GM21515 (cell line): ENCODE data around the gene TNS1.

Source experiments
- ATAC-seq: cut with Tn5 transposase; IDR thresholded peaks from one replicate; pipeline ENCODE4 v1.9.1; 2021; ENCODE audit not compliant: unreplicated experiment

TNS1 gene

GRCh38 chr2:217999595-217999959 lies 3.2 kb downstream of the TNS1 start:
- ATAC-seq: no peak

DNA sequence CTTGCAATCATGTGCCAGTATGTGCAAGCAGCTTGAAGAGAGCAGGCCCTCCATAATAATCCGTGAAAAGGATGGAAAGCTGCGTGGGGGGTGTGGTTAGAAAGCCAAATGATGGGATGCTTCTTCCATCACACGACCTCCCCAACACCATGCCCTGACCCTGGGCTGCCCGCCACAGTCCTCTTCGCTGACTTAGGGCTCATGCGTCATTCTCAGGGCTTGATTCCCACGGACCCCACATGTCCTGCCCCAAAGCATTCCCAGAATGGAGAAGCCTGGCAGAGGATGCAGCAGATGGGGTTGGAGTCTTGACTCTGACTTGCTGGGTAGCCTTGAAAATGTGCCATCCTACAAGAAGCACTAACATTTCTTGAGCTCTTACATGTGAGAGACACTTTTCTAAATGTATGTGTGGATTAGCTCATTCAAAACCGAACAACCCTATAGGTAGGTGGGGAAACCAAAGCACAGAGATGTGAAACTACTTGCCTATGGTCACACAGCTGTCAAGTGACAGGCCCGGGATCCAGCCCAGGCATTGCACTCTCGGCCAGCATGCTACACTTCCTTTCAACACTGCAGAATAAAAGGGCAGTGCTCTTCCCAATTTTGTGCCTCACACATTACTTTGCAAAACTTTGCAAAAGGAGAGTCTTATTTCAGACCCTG lies 3.7 kb downstream of the TNS1 start:
- ATAC-seq: no peak

GRCh38 chr2:217997510-217997909 lies 5.3 kb downstream of the TNS1 start:
- ATAC-seq: no peak

- no peak for ATAC-seq
Observed at GRCh38 chr2:217996361-217996760, 6.4 kb downstream of the TNS1 start.

DNA sequence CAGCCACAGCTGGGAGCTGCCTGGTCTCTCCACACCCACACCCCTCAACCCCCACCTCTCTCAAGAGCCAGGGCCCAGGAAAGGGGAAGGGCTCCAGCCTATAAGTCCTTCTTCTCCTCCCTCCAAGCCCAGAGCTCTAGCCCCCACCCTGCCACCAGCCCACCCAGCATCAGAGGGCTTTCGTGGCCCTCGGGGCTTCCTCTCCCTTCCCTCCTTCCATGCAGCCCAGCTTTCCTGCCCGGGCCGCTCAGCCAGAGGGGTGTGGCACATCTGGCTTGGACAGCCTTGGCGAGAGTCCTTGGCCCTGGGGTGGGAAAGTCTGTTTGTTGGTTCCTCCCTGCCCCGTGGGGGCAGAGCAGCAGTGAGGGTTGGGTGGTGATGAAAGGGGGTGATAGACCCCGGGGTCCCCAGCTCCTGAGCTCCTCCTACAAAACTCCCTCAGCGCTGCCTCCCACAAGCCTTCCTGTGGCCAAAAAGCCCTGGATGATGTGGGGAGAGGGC lies 7.0 kb downstream of the TNS1 start:
- ATAC-seq: no peak

GRCh38 chr2:217994776-217995274 lies 8.0 kb downstream of the TNS1 start:
- ATAC-seq: no peak

DNA sequence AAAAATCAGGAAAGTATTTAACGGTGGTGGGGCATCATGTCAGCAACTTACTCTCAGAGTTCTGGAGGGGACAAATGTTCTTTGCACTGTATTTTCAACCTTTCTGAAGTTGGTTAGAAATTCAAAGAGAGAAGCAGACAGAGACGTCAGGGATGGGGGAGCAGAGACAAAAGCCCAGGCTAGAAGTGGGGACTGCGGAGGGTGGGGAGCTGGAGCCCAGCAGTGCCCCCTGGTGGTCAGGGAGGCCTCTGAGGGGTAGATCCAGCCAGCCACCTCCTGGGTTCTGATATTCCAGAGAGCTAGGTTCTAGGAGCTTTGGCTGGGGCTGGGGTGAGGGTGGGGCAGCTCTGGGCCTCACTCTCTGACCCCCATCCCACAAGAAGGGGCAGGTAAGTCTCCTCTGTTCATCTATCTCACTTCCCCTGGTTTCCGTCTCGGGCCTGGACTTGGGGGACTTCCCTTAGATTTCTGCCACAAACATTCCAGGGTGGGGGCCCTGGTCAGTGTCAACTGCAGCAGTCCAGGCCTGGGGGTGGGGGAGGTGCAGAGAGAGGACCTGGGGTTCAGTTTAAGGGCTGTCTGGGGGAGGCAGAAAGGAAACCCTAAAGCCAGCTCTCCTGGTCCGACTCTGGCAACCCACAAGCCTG lies 8.9 kb downstream of the TNS1 start:
- ATAC-seq: no peak

GRCh38 chr2:217993138-217993537 lies 9.7 kb downstream of the TNS1 start:
- no peak for ATAC-seq

DNA sequence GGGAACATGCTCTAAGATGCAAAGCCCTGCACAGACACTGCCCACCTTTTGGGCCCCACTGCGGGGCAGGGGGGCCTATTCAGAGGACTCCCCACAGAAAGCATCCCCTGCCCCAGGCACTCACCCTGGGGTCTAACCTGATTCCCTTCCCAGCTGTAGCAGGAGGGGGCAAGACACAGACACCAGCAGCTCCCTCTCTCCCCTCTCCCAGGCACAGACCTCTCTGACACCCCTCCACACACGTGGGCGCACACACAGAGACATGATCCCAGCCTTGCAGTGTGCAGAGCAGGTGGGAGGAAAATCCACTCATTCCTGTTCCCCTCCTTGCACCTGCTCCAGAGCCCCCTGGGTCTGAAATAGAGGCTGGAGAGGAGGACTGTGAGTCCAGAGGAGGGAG lies 10.7 kb downstream of the TNS1 start:
- no peak for ATAC-seq

GRCh38 chr2:217990791-217991465 lies 11.9 kb downstream of the TNS1 start:
- ATAC-seq: no peak

DNA sequence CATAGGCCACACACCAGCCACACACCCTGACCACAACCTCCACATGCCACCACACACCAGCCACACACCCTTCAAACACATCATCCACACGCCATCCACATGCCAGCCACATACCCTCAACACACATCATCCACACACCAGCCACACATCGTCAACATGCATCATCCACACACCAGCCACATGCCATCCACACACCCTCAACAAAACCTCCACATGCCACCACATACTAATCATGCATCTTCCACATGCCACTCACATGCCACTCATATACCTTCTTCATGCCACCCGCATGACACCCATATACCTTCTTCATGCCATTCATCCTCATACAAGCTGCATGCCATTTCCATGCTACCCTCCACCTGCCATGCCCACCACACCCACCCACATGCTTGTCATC lies 12.4 kb downstream of the TNS1 start:
- no peak for ATAC-seq

GRCh38 chr2:217989221-217989948 lies 13.4 kb downstream of the TNS1 start:
- ATAC-seq: no peak

- ATAC-seq: no peak
Observed at GRCh38 chr2:217988840-217989204, 14.0 kb downstream of the TNS1 start.

DNA sequence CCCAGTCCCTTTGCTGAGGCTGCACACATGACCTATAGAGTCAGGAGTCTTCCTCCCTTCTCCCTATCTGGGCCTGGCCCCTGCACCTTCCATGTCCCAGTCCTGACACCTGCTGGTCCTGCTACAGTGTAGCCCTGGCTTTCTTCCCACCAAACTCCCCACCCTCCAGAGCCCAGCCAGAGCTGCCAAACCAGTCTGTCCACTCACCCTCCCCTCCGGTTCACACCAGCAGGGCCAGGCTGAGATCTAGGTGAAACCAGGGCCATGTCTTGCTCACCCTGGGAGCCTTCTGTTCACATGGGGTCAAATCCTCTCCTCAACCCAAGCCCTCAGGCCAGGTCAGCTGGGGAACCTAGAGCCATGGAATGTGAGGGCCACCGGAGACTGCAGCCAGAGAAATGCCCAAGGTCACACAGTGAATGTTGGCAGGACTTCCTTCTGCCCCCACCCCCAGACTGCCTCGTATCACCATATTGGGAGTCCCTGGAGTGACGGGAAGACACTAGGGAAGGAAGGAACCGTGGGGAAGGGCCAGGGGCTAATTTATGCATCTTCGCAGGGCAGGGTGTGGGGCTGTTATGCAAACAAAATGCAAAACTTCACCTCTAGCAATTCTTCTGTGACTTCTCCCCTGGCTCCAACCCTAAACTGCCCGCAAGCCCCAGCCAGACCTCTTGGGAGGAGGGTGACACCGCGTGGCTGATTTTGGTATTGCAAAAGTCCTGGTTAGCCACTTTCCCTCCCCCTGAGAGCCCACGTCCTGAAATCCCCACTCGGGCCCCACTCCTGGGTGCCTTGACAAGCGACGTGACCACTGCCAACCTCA lies 14.6 kb downstream of the TNS1 start:
- peak; percentile 73 for ATAC-seq

DNA sequence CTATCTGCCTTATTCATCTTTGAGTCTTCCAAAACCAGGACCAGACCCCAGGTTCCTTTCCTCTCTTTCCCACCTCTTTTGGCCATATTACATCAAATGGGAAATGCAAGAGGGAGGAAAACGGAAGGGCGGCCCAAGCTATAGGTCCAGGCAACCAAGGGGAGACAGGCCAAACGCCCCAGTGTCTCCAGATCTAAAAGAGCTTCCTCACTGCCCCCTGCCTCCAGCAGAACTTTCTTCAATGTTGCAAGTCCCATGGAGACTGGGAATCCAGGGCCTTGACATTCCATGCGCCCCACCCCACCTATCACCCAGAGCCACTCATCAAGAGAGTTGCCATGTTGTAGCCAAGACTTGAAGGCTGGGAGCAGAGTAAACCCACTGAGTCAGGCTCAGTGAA lies 15.4 kb downstream of the TNS1 start:
- ATAC-seq: no peak

DNA sequence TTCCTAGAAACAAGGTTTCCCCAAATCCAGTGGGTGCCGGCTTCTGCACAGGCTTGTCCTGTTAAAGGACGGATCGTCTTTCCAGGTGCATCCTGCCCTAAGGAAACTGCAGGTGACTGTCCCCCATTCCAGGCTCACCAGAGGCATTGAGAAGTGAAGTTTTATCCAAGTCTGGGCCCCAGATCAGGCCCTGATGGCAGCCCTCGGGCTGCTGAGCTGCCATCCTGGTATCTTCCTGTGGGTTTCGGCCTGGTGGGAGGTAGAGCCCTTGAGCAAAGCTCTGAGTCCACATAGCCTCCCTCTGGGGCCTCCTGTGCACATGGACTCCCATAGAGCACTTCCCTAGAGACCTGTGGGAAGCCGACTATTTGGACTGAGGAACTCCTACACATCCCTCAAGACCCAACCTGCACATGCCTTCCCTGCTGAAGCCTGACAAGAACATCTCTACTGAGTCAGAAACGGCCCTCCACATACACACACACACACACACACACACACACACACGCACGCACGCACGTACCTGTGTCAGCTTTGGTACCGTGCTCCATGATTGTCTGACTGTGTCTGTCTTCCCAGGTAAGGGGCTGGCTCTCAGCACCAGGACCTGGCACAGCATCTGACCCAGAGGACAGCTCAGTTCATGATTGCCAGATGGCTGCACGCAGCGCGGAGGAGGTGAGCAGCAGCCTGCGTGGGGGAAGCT lies 16.4 kb downstream of the TNS1 start:
- ATAC-seq: no peak

DNA sequence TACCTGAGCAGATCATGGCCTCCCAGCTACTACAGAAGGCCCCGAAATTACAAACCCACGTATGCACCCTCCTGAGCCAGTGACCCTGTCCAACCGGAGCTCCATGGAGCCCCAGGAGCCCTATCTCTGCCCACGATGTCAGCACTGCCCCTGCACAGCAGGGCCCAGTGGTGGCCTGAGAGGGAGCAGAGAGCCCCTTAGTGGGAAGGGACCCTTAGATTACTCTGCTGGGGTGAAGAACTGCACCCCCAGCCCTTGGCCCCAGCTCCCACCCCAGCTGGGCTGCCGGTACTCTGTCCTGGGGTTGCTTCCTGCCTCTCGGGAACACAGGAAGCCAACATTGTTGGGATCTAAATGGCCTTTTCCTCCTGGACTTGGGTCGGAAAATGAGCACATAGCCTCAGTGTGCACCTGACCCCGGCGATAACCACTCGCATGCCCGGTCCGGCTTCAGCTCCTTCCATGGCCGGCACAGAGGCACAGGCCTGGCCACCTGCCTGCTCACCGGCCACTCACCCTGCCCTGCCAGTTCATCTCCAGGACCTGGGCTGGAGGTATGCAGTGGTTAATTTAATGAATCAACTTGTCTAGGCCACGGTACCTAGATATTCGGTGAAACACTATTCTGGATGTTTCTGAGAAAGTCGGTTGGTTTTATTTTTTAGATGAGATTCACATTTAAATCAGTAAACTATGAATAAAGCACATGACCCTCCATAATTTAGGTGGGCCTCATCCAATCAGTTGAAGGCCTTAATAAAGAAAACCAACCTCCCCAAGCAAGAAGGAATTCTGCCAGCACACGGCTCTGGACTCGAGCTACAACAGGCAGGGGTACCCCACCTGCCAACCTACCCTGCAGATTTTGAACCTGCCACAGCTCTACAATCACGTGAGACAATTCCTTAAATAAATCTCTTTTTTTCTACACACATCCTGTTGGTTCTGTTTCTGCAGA lies 19.2 kb downstream of the TNS1 start:
- ATAC-seq: no peak

DNA sequence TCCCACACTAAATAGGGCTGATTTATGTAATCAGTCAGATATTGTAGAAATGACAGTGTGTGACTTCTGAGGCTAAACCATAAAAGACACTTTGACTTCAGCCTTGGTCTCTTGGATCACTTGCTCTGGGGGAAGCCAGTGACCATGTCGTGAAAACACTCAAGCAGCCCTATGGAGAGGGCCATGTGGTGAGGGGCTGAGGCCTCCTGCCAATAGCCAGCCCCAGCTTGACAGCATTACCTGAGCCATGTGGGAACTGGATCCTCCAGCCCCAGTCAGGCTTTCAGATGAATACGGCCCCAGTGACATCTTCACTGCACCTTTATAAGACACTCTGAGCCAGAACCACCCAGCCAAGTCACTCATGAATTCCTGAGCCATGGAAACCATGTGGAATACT lies 20.8 kb downstream of the TNS1 start:
- no peak for ATAC-seq
